Activated CD8-positive, alpha-beta memory T cell treated with anti-CD3 and anti-CD28 coated beads, Interleukin-2, amount 50 U/mL, for 24 hours (primary cell): ENCODE results near the gene AIRE.
"Not testable (repeated sequence)": the region's sequence is repeated elsewhere in the genome, so short reads cannot be mapped to it uniquely, and the experiment has no call there.

Experiments
- DNase-seq: peaks from one replicate; pipeline ENCODE4 v3.0.0-alpha.2; 2020; ENCODE audit errors: extremely low read depth

Gene AIRE

DNA sequence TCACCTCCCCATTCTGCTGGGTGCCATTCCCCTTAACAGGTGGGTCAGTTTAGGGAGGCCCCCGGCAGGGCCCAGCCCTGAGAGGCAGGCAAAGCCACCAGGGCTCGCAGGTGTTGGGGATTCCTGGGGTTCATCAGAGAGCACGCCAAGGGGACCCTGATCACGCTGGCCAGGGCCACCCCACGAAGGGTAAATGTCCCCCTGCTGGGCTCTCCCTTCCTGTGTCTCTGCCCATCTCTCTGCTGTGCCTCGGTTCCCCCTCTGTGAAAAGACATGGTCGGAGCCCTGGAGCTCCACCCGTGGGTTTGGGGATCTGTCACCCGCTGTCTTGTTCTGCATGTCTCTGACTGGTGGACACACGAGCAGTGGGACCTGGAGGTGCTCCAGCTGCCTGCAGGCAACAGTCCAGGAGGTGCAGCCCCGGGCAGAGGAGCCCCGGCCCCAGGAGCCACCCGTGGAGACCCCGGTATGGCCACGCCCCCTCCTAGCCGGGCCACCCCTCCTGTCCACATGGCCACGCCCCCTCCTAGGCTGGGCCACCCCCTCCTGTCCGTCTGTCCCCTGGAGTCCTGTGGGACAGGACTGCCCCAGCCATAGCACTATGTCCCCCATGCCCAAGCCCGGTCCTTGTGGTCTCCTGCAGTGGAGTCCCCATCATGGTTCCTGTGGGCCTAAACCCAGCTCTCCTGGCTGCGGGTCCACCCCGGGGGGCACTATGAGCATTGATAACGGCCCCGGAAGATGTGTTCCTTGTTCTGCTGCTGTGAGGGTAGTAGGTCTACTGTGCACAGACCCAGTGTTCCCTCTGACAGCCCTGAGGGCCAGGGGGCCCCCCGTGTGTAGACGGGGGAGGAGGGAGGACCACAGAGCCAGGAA lies 6.5 kb downstream of the AIRE start:
- DNase-seq = no peak

DNA sequence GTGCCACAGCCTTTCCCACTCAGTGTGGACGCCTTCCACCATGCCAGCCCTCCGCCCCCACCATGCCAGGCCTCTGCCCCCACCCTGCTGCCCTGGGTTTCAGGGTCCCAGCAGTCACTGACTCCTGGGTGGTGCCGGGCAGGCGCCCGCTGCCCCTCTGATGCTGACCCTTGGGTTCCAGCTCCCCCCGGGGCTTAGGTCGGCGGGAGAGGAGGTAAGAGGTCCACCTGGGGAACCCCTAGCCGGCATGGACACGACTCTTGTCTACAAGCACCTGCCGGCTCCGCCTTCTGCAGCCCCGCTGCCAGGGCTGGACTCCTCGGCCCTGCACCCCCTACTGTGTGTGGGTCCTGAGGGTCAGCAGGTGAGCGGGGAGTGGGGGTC lies 7.1 kb downstream of the AIRE start:
- no peak for DNase-seq

GRCh38 chr21:44293551-44294231 lies 8.0 kb downstream of the AIRE start:
- DNase-seq = no peak

GRCh38 chr21:44294391-44295162 lies 8.9 kb downstream of the AIRE start:
- DNase-seq = no peak

DNA sequence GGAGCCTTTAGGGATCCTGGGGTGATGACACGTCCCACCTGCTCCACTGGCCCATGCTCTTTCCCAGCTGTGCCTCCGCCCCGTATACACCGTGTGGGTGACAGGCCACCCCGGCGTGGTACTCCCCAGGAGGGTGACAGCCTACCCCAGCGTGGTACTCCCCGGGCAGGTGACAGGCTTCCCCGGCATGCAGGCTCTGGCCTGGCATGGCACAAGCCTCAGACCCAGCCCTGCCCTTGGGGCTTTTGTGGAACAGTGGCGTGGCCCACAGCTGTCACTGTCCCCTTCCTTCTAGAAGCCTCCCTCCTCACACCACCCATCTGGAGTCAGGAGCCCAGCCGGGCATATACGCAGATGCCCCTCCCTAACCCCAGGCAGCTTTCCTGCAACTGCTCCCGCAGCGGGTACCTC lies 9.5 kb downstream of the AIRE start:
- no peak for DNase-seq

DNA sequence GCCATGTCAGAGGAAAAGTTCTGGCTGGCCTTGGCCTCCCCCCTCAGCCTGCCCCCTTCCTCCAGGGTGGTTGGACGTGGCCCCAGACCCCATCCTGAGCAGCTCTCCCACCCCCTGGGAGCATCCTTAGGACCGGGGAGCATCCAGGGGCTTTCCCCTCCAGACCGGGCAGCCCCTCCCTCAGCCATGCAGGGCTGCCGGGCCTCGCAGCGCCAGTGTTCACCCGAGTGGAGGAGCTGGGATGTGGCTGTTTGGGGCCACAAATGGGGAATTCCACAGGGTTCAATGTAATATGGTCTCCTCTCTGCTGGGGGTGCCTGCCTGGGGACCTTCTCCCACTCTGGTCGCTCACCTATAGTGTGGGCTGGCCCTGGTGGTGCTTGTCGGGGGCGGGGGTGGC lies 10.0 kb downstream of the AIRE start:
- no peak for DNase-seq

DNA sequence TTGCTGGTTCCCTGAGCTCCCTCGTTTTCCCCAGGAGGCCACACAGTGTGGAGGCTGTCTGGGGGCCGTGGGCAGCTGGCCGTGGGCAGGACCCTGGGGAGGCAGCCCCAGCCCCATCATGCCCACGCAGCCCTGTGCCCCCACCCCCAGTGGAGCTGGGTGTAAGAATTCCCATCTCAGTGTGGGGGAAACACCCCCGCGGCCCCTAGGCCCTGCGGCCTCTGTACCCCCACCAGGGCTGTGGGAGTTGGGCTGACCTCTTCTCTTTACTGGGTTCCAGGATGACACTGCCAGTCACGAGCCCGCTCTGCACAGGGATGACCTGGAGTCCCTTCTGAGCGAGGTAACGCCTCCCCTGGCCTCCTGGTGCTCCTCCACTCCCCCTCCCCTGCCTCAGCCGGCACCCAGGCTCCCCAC lies 10.4 kb downstream of the AIRE start:
- DNase-seq = no peak

DNA sequence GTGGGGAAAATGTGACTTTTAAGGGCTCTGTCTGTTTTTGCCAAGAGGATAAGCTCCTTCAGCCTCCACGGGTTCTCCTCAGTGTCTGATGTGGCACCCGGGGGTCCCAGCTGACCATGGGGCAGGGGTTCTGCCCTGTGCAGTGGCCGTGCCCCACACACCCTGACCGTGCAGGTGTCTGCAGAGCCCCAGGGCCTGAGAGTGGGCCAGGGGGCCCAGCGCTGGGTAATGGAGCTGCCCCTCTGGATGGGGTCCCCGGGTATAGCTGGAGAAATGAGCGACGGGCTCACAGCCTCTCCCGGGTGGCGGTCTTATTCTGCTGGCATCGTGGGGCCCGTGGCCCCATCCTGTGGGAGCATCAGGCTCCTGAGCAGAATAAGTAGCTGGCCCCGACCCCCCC lies 11.2 kb downstream of the AIRE start:
- DNase-seq = no peak

DNA sequence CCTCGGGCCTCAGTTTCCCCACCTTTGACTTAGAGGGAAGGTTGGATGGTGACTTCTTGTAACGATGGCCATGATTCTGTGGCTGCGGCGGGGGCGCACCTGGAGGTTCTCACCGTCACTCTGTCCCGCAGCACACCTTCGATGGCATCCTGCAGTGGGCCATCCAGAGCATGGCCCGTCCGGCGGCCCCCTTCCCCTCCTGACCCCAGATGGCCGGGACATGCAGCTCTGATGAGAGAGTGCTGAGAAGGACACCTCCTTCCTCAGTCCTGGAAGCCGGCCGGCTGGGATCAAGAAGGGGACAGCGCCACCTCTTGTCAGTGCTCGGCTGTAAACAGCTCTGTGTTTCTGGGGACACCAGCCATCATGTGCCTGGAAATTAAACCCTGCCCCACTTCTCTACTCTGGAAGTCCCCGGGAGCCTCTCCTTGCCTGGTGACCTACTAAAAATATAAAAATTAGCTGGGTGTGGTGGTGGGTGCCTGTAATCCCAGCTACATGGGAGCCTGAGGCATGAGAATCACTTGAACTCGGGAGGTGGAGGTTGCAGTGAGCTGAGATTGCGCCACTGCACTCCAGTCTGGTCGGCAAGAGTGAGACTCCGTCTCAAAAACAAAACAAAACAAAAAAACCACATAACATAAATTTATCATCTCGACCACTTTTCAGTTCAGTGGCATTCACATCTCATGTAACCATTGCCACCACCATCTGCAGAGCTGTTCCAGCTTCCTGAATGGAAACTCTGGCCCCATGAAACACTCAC lies 12.0 kb downstream of the AIRE start:
- peak; percentile 42 for DNase-seq

- no peak for DNase-seq
Measured at GRCh38 chr21:44298301-44298700, 12.6 kb downstream of the AIRE start.

DNA sequence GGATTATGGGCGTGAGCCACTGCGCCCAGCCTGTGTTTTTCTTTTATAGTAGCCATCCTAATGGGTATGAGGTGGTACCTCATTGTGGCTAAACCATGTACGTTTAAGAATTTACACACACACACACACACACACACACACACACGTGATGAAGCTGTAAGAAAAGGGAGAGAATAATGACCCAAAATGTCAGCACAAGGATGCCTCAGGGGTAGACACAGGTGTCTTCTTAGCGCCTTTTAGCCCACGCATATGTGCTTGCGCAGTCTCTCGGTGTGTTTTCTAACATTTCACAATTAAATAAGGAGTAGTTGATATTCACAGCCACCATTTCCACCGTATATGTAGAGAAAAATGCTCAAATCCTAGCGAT lies 13.4 kb downstream of the AIRE start:
- no peak for DNase-seq

GRCh38 chr21:44299458-44300261 lies 14.0 kb downstream of the AIRE start, which contains the start of gene PFKL:
Gene PFKL, plus strand, starts transcription at chr21:44300053. Its CDS starts 53 bp downstream, at chr21:44300106.
- DNase-seq = no peak

DNA sequence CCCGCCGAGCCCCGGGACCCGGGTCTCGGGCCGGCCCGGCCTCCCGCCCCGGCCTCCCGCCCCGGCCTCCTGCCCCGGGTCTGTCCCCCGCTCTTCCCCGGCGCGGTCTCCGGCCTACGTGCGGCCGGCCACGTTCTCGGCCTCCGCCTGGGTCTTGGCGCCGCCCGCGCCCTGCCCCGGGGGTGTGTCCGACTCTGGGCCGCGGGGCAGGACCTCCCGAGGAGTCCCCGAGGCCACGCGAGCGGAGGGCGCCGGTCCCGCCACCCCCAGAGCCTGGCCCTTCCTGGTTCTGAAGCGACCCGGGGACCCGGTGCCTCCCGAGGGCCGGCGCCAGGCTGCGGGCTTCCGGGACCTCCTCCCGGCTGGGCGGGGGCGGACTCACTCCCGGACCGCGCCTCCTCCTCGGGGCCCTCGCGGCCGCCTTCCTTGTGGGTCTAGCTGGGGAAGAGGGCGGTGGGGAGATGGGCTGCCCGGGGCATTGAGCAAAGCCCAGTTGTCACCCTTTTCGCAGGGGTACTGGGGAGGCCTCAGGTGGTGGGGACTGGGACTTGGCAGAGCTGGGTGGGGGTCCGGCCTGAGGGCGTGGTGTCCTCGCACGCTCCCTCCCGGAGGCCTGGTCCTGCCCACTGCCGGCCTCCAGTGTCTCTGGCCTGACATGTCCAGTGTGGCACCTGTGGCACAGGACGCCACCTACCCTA lies 14.7 kb downstream of the AIRE start:
- no peak for DNase-seq

GRCh38 chr21:44301141-44301540 lies 15.5 kb downstream of the AIRE start:
- no peak for DNase-seq

- no peak for DNase-seq
Measured at GRCh38 chr21:44301961-44302406, 16.3 kb downstream of the AIRE start.

DNA sequence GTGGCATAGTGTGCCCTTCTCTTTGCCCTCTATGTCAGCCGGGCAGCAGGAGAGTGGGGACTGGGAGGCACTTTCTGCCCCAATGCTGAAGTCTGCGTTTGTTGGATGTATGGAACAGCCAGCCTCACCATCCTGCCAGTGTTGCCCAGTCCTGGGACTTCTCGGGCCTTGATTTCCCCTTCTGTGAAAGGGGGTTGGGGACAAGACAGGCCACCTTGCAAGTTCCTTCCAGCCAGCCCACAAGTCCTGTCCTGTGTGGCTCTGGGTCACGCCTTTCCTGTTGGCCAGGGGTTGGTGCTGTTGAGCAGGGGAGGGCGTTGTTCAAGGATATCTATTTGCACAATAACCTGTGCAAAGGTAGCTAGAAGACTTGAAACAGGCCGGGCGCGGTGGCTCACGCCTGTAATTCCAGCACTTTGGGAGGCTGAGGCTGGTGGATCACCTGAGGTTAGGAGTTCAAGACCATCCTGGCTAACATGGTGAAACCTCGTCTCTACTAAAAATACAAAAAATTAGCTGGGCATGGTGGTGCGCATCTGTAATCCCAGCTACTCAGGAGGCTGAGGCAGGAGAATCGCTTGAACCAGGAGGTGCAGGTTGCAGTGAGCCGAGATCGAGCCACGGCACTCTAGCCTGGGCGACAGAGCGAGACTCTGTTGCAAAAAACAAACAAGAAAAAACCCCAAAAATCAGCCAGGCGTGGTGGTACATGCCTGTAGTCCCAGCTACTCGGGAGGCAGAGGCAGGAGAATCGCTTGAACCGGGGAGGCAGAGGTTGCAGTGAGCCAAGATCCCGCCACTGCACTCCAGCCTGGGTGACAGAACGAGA lies 17.1 kb downstream of the AIRE start:
- not testable (repeated sequence) for DNase-seq

GRCh38 chr21:44303490-44303981 lies 17.9 kb downstream of the AIRE start:
- DNase-seq = no peak

GRCh38 chr21:44304011-44304616 lies 18.4 kb downstream of the AIRE start:
- no peak for DNase-seq

GRCh38 chr21:44304877-44305293 lies 19.2 kb downstream of the AIRE start:
- no peak for DNase-seq
